Activated CD8-positive, alpha-beta memory T cell treated with anti-CD3 and anti-CD28 coated beads, Interleukin-2, amount 50 U/mL, for 24 hours (primary cell): ENCODE measurements around the gene ETFA.

ENCODE experiments used
- DNase-seq: peaks from one replicate; pipeline ENCODE4 v3.0.0-alpha.2; 2020; ENCODE audit errors: extremely low read depth

ETFA gene

GRCh38 chr15:76173317-76173834, 137.9 kb downstream of the ETFA start:
- no peak for DNase-seq

- DNase-seq = no peak
These were observed 138.5 kb downstream of the ETFA start for GRCh38 chr15:76172782-76173181.

GRCh38 chr15:76169911-76170800, 141.1 kb downstream of the ETFA start:
- DNase-seq = no peak

- no peak for DNase-seq
These were observed 142.3 kb downstream of the ETFA start for GRCh38 chr15:76169018-76169417.

- DNase-seq = no peak
These were observed 142.9 kb downstream of the ETFA start for GRCh38 chr15:76168237-76168984.

- DNase-seq = no peak
These were observed 145.3 kb downstream of the ETFA start for GRCh38 chr15:76165951-76166350.
